Skeletal muscle satellite cell (primary cell): ENCODE results near the gene PDK3.

Experiments
- H3K27me3 ChIP-seq: 2 replicates; pipeline ENCODE4 v1.7.0; 2013; ENCODE audit warnings: low read length; ENCODE audit not compliant: control insufficient read depth, insufficient read depth
- H3K36me3 ChIP-seq: 2 replicates; pipeline ENCODE4 v1.7.0; 2013; ENCODE audit warnings: mild to moderate bottlenecking, control low read depth, low read length; ENCODE audit not compliant: insufficient read depth
- H3K4me1 ChIP-seq: 2 replicates; pipeline ENCODE4 v1.7.0; 2013; ENCODE audit warnings: low read length; ENCODE audit not compliant: control insufficient read depth, insufficient read depth
- H3K4me2 ChIP-seq: 2 replicates; pipeline ENCODE4 v1.7.0; 2013; ENCODE audit warnings: mild to moderate bottlenecking, low read length
- H3K4me3 ChIP-seq: 2 replicates; pipeline ENCODE4 v1.7.0; 2013; ENCODE audit warnings: low read length
- H3K9ac ChIP-seq: 2 replicates; pipeline ENCODE4 v1.7.0; 2013; ENCODE audit warnings: mild to moderate bottlenecking, low read depth, low read length, moderate library complexity
- H3K9me3 ChIP-seq: replicated peaks from 2 replicates; pipeline ENCODE4 v1.7.0; 2013; ENCODE audit warnings: mild to moderate bottlenecking, control low read depth, low read length

The PDK3 gene

DNA sequence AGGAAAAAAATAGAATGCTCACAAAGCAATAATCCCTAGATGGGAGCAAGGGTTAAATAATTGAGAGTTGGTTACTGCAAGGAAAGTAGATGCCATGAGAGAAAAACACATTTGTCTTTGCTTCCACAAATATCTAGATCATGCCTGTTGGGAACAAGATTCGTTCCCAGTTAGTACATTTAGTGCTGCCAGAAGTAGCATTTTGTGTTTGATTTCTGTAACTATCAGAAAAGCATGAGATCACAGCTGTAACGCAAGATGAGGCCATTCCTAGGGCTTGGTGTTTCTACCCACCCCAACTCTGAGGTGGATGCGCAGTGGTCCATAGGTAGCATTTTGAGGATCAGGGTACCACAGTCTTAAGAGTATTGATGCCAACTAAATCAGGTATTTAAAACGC, 20.4 kb upstream of the PDK3 start:
- Histone ChIP-seq H3K4me3 (no peak overlapping the region), H3K4me2 (no peak overlapping the region), H3K9me3 (no peaks in the 10 kb centered on the region), H3K27me3 (peaks cover 27% of the 10 kb centered on the region), H3K36me3 (no peaks in the 10 kb centered on the region), H3K4me1 (no peaks in the 10 kb centered on the region), H3K9ac (no peak overlapping the region)

GRCh38 chrX:24448762-24449250, 16.3 kb upstream of the PDK3 start:
- no peaks in the 10 kb centered on the region for H3K4me1 ChIP-seq
- H3K36me3 ChIP-seq, result no peaks in the 10 kb centered on the region
- H3K9me3 ChIP-seq, result no peaks in the 10 kb centered on the region
- no peak overlapping the region for H3K4me2 ChIP-seq
- H3K4me3 ChIP-seq, result no peak overlapping the region
- H3K27me3 ChIP-seq, result peaks cover 31% of the 10 kb centered on the region
- H3K9ac ChIP-seq, result no peak overlapping the region

DNA sequence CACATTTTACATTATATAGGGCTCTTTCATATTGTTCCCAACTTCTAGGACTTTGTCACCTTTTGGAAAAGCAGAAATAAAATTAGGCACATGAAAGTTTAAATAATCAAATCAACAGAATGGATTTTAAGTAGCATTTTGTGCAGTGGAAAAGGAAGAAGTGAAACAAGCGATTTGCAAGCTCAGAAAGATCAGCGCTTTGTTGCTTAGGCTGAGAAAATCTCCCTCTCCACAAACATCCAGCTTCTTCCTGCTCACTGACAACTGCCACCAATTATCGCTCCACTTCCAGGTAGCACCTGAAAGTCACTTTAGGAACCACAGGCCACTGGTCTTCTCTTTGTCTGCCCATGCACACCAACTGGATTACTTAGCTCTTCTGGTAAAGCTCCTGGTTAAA, 2.0 kb upstream of the PDK3 start:
- Histone ChIP-seq H3K4me2 (no peak overlapping the region), H3K4me3 (no peak overlapping the region), H3K4me1 (no peaks in the 10 kb centered on the region), H3K9me3 (no peaks in the 10 kb centered on the region), H3K27me3 (peaks cover 24% of the 10 kb centered on the region), H3K9ac (no peak overlapping the region), H3K36me3 (no peaks in the 10 kb centered on the region)

- Histone ChIP-seq H3K4me1 (no peaks in the 10 kb centered on the region), H3K36me3 (no peaks in the 10 kb centered on the region), H3K9ac (peak overlapping the region; percentile 54), H3K4me3 (peak overlapping the region; percentile 78), H3K4me2 (peak overlapping the region; percentile 85), H3K9me3 (no peaks in the 10 kb centered on the region), H3K27me3 (peaks cover 19% of the 10 kb centered on the region)
Observed at GRCh38 chrX:24464498-24464835, 619 bp upstream of the PDK3 start.

DNA sequence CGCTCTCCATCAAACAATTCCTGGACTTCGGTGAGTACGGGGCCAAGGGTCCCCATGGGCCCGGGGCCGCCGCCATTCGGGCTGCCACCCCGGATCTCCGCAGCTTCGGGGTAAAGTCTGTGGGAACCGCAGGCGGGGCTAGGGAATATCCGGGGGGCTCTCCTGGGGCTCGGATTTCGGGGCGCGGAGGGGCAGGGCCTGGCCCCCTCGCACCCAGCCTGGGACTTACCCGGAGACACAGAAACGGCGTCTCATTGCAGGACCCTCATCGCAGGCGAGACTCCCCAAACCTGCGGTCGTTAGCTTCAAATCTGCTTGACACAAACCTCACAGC, 413 bp downstream of the PDK3 start:
- Histone ChIP-seq H3K27me3 (peaks cover 18% of the 10 kb centered on the region), H3K9ac (peak overlapping the region; percentile 54), H3K4me3 (peak overlapping the region; percentile 78), H3K4me1 (no peaks in the 10 kb centered on the region), H3K4me2 (peak overlapping the region; percentile 85), H3K9me3 (no peaks in the 10 kb centered on the region), H3K36me3 (no peaks in the 10 kb centered on the region)

GRCh38 chrX:24466025-24466424, 939 bp downstream of the PDK3 start:
- Histone ChIP-seq H3K27me3 (peaks cover 18% of the 10 kb centered on the region), H3K36me3 (no peaks in the 10 kb centered on the region), H3K9me3 (no peaks in the 10 kb centered on the region), H3K9ac (no peak overlapping the region), H3K4me3 (no peak overlapping the region), H3K4me2 (peak overlapping the region; percentile 85), H3K4me1 (no peaks in the 10 kb centered on the region)

GRCh38 chrX:24468245-24468644, 3.2 kb downstream of the PDK3 start:
- Histone ChIP-seq H3K9me3 (no peaks in the 10 kb centered on the region), H3K4me2 (no peak overlapping the region), H3K9ac (no peak overlapping the region), H3K27me3 (peaks cover 18% of the 10 kb centered on the region), H3K36me3 (no peaks in the 10 kb centered on the region), H3K4me3 (no peak overlapping the region), H3K4me1 (no peaks in the 10 kb centered on the region)

DNA sequence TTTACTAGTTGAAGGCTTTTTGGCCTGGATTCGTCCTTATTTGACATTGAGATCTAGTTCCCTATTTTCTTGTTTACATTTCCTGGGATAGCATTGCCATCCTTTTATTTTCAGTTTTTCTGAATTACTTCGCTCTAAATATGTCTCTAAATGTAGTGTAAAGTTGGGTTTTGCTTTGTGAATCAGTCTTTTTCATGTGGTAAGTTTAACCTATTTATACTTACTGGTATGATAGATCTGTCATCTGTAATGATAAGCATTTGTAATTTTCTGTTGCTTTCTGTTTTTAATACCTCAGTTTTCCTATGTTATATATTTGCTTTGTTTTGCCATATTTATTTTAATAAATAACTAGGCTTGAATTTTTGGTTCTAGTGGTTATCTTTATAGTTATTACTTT, 6.7 kb downstream of the PDK3 start:
- no peak overlapping the region for H3K9ac ChIP-seq
- no peaks in the 10 kb centered on the region for H3K4me1 ChIP-seq
- no peak overlapping the region for H3K4me3 ChIP-seq
- H3K27me3 ChIP-seq, result peaks cover 5% of the 10 kb centered on the region
- no peak overlapping the region for H3K4me2 ChIP-seq
- no peaks in the 10 kb centered on the region for H3K36me3 ChIP-seq
- H3K9me3 ChIP-seq, result no peaks in the 10 kb centered on the region

GRCh38 chrX:24475480-24475879, 10.4 kb downstream of the PDK3 start:
- H3K4me2 ChIP-seq, result no peak overlapping the region
- no peaks in the 10 kb centered on the region for H3K27me3 ChIP-seq
- no peak overlapping the region for H3K9ac ChIP-seq
- no peaks in the 10 kb centered on the region for H3K9me3 ChIP-seq
- no peaks in the 10 kb centered on the region for H3K4me1 ChIP-seq
- H3K4me3 ChIP-seq, result no peak overlapping the region
- H3K36me3 ChIP-seq, result no peaks in the 10 kb centered on the region

DNA sequence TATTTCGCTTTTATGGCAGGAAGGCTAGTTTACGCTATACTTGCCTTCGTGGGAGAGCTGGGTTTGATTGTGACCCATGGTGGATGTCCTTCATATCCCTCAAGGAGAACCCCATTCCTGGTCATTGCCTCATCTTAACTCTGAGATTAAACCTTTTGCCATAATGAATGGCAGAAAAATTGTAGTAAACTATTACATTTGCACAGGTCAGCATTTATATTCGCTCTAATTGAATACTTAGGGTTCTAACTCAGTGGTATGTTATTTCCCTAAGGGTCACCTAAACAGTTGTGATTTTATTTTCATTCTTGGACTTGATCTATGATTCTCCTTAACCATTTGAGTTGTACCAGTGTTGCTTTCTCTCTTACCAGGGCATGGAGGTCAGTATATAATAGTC, 13.4 kb downstream of the PDK3 start:
- Histone ChIP-seq H3K36me3 (no peaks in the 10 kb centered on the region), H3K4me3 (no peak overlapping the region), H3K9ac (no peak overlapping the region), H3K27me3 (peaks cover 3% of the 10 kb centered on the region), H3K9me3 (no peaks in the 10 kb centered on the region), H3K4me1 (no peaks in the 10 kb centered on the region), H3K4me2 (no peak overlapping the region)

- no peaks in the 10 kb centered on the region for H3K36me3 ChIP-seq
- no peak overlapping the region for H3K4me3 ChIP-seq
- no peak overlapping the region for H3K9ac ChIP-seq
- H3K4me1 ChIP-seq, result no peaks in the 10 kb centered on the region
- H3K4me2 ChIP-seq, result no peak overlapping the region
- peaks cover 3% of the 10 kb centered on the region for H3K27me3 ChIP-seq
- H3K9me3 ChIP-seq, result no peaks in the 10 kb centered on the region
Observed at GRCh38 chrX:24479924-24480323, 14.8 kb downstream of the PDK3 start.

DNA sequence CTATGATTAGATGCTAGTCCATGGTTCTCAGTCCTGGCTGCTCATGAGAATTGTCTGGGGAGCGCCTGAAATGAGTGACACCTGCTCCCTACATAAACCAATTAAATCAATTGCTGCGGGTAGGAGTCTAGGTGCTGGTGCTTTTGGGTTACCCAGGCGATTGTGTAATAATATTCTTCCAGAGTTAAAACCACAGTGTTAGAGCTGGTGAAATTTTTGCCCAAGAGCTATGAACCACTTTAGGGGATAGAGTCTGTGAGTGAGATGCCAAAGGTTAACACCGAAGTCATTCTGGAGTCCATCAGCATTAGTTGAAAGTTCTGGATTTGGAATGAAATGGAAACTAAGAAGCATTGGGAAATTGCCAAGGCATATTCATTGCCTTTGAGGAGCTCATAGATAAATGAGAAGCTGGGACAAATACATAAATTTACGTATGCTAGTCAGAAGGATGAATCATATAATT, 15.3 kb downstream of the PDK3 start:
- Histone ChIP-seq H3K4me1 (no peaks in the 10 kb centered on the region), H3K36me3 (no peaks in the 10 kb centered on the region), H3K4me2 (no peak overlapping the region), H3K9me3 (no peaks in the 10 kb centered on the region), H3K27me3 (peaks cover 3% of the 10 kb centered on the region), H3K4me3 (no peak overlapping the region), H3K9ac (no peak overlapping the region)
